GM21390 (cell line): Measurements from ENCODE around the gene PTGS1.
A peak's percentile ranks its signal among the peaks of the same experiment; 100 is the strongest.
"Not testable (repeated sequence)": the region's sequence is repeated elsewhere in the genome, so short reads cannot be mapped to it uniquely, and the experiment has no call there.

Source experiments
- ATAC-seq: cut with Tn5 transposase; IDR thresholded peaks from one replicate; pipeline ENCODE4 v1.9.1; 2021; ENCODE audit not compliant: unreplicated experiment

The PTGS1 gene

GRCh38 chr9:122370869-122371755, at the start of gene PTGS1:
TSS of gene PTGS1 (plus strand) at chr9:122371024. CDS start at chr9:122371085, 61 bp downstream.
- peak; percentile 65 for ATAC-seq

DNA sequence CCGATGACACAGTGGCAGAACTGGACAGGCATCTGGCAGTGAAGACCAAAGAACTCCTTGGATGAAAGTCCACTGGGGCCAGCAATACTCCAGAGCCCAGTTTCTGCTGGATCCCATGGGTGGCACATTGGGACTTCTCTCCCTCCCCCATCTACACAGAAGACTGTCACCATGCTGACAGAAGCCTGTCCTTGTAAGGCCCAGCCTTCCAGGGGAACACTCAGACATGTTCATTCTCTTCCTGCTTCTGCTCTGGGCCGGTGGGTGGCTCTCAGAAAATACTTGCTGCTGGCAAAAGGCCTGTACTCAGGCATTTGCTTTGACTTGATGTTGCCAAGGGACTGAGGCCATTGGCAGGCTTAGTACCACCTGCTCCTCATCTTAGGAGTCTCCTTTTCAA, 48.3 kb upstream of the PTGS1 start:
- no peak for ATAC-seq

DNA sequence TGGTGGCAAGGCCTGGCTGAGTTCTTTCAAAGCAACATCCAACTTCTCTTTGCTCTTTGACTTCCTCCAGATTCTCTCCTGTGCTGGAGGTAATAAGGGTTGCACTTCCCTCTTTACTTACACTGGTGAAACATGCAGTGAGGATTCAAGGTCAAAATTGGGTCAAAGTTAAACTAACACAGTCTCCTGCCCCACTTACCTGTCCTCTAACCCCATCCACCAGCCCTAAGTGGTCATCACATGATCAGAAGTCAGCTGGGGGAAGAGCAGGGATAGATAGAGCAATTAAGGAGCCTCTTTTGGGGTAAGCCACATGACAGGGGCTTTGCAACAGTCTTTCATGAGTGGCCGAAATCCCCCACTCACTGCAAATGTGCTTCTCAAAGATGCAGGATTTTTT, 46.2 kb upstream of the PTGS1 start:
- not testable (repeated sequence) for ATAC-seq

- ATAC-seq: no peak
Measured at GRCh38 chr9:122325124-122325523, 45.7 kb upstream of the PTGS1 start.

GRCh38 chr9:122327175-122327574, 43.6 kb upstream of the PTGS1 start:
- ATAC-seq: no peak

GRCh38 chr9:122329597-122329996, 41.2 kb upstream of the PTGS1 start:
- no peak for ATAC-seq

DNA sequence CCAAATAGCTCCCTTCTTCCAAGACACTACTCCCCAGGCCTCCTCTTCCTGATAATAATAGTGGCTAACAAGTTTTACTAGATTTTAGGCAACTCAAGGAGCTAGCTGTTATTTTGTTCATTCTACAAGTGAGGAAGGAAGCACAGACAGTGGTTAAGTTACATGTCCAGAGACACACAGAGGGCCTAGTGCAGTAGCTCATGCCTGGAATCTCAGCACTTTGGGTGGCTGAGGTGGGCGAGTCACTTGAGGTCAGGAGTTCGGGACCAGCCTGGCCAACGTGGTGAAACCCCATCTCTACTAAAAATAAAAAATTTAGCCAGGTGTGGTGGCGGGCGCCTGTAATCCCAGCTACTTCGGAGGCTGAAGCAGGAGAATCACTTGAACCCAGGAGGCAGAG, 40.4 kb upstream of the PTGS1 start:
- not testable (repeated sequence) for ATAC-seq

GRCh38 chr9:122331523-122331927, 39.3 kb upstream of the PTGS1 start:
- ATAC-seq: no peak

GRCh38 chr9:122332083-122332482, 38.7 kb upstream of the PTGS1 start:
- ATAC-seq: no peak

GRCh38 chr9:122332644-122333043, 38.2 kb upstream of the PTGS1 start:
- ATAC-seq: no peak

DNA sequence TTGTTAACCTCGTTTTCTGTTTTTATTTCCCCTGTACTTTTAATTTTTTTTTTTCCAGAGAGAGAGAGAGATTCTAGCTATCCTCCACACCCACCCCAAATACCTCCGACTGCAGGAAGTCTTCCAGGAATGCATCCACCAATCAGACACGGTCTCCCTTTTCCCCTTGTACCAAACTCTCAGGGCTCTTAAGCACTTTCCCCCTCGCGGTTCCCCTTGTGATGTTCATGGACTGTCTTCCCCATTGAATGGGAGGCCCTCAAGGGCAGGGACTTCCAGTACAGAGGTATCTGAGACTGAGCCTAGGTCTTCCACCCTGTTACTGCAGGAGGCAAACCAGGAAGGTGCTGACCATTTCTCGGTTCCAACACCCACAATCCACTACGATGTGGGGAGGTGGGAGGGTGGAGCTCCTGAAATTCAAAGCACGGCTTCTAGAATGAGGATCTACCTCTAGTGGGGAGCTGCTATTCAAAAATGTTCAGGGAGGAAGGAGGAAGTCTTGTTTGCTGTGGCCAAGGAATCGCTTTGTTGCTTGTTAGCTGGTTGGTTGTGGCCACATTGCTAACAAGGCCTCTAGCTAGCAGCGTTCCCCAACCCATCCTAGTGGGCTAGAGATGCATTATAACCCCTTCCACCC, 37.5 kb upstream of the PTGS1 start:
- ATAC-seq: no peak

DNA sequence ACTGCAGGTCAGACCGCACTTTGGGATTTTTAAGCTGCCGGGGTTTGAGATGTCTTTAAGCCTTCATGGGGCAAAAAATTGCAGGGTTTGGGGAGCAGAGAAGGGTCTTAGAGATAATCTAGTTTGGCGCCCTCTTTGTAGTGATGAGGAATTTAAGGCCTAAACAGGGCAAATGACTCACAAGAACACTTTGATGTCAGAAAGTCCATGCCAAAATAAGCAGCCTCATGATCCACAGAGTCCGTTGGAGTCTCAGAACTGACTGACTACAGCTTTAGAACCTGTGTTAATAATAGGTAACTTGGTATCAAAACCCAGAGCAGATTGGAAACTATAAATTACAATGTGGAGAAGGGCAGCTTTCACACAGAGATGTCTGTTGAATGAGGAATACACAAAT, 35.9 kb upstream of the PTGS1 start:
- no peak for ATAC-seq

DNA sequence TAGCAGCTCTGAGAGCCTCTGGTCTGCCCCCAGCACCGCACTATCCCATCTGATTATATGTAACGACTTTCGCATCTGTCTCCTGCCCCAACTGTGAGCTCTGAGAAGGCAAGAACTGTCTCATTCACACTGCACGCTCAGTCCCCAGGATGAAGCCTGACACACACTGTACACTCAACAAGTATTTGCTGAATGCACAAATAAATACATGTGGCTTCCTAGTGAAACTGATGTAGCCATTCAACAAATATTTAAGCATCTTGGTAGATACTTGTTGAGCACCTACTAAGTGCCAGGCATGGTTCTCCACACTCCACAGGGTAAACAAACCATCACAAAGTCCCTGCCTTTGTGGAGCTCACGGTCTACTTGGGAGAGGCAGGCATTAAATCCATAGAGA, 34.6 kb upstream of the PTGS1 start:
- no peak for ATAC-seq

- ATAC-seq: no peak
Measured at GRCh38 chr9:122336866-122337555, 33.8 kb upstream of the PTGS1 start.

GRCh38 chr9:122337556-122337929, 33.3 kb upstream of the PTGS1 start:
- no peak for ATAC-seq

DNA sequence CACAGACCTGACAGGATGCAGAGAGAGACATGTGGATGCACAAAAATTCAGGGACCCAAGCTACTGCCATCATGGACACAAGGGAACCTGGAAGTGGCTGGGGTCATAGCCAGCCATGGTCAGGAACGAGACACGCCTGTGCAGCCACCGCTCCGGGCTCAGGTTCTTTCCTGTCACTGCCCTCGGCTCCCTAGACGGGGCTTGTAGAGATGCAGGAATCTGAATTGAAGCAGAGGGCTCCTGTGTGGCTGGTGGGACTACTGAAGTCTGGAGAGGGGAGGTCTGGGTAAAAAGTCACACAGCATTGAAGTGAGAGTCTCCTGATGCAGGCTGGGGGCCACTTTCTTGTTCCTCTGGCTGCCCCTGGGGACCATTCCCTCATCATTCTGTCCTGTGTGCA, 32.3 kb upstream of the PTGS1 start:
- no peak for ATAC-seq

- ATAC-seq: no peak
Measured at GRCh38 chr9:122338994-122339393, 31.8 kb upstream of the PTGS1 start.

GRCh38 chr9:122339579-122339978, 31.2 kb upstream of the PTGS1 start:
- no peak for ATAC-seq

GRCh38 chr9:122340161-122340560, 30.7 kb upstream of the PTGS1 start:
- no peak for ATAC-seq

- no peak for ATAC-seq
Measured at GRCh38 chr9:122342323-122343050, 28.3 kb upstream of the PTGS1 start.
